ENCODE measurements around the gene PRG3. TPM values are rescaled to one million over a fixed set of nuclear protein-coding genes. Genes with fewer than 3 reads are reported as not detected.

The PRG3 gene
- total and polyA plus RNA-seq, 2 of the 4 experiments (the other 2 are of a cell fraction): not detected

DNA sequence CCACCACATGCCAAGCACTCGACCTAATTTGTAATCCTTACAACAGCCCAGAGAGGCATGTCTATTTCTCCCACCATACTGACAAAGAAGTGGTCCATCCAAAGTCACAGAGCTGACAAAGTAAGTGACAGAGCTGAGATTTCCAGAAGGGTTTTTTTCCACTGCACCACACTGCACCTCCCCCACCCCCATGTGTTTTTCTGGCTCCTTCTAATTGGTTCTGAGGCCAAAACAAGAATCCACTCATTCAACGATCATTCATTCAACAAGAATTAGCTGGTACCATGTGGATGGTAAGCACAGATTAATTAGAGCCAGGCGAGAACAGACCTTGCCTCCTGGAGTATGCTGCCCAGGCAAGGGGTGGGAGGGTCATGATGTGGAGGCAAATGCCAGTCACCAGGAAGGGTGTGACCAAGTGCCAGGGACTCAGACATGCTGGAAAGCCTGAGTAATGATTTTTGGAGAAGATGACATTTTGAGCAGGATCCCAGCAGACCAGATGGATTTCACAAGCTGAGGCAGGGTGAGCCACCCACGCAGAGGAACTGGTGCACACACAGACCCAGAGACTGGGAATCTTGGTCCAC, 24.4 kb upstream of the PRG3 start:
- WGBS, 2 experiments (ENCODE audit: extremely low coverage in 2 of 2, insufficient read length in 1 of 2): 100% methylated on average over 1 of the region's 4 CpGs; no CpG with 5 or more reads in 1 of the 2 experiments

More for the DNA sequence above, 24.4 kb upstream of the PRG3 start:
- Histone ChIP-seq H2AFZ (replicated peaks; ENCODE audit: low read length, poor library complexity) (no peak overlapping the region), H3K4ac (ENCODE audit: low read depth, low read length) (no peak overlapping the region), H3K23ac (ENCODE audit: low read depth, low read length) (no peak overlapping the region), H3K9ac (ENCODE audit: low read depth, low read length) (no peak overlapping the region), H3K36me3 (ENCODE audit: control insufficient read depth, insufficient read depth, low read length) (peaks cover 17% of the 10 kb centered on the region), H3K56ac (ENCODE audit: extremely low read depth, insufficient read depth, low read length) (no peak overlapping the region), H2BK15ac (ENCODE audit: low read depth, low read length) (no peak overlapping the region), H2BK120ac (ENCODE audit: low read depth, low read length) (no peak overlapping the region), H2BK5ac (ENCODE audit: low read depth, low read length, poor library complexity, severe bottlenecking) (no peak overlapping the region), H4K91ac (ENCODE audit: insufficient read depth, low read depth, low read length) (no peak overlapping the region), H3K27me3 (ENCODE audit: control insufficient read depth, insufficient read depth, low read length) (peaks cover 13% of the 10 kb centered on the region; the same call in 1 of the 2 replicates), H3K27ac (ENCODE audit: insufficient read depth, low read length) (no peak overlapping the region), H3K9me1 (ENCODE audit: insufficient read depth, low read length) (no peaks in the 10 kb centered on the region), H3K4me1 (ENCODE audit: control insufficient read depth, insufficient read depth, low read length) (peaks cover 3% of the 10 kb centered on the region; the same call in 1 of the 2 replicates), H3K14ac (replicated peaks; ENCODE audit: low read depth, low read length) (no peak overlapping the region), H2AK9ac (replicated peaks; ENCODE audit: low read depth, low read length, poor library complexity) (no peak overlapping the region), H3K9me3 (ENCODE audit: control insufficient read depth, insufficient read depth, low read length) (no peaks in the 10 kb centered on the region), H4K8ac (ENCODE audit: low read depth in 2 of 2, low read length in 2 of 2) (no peak overlapping the region), H3K18ac (ENCODE audit: low read depth, low read length) (no peak overlapping the region), H2AK5ac (ENCODE audit: low read depth, low read length) (no peak overlapping the region), H3K79me1 (ENCODE audit: low read depth in 1 of 2, low read length in 2 of 2) (no peaks in the 10 kb centered on the region), H2BK20ac (ENCODE audit: low read depth, low read length) (no peak overlapping the region), H3K4me2 (ENCODE audit: low read depth, low read length) (no peak overlapping the region), H3K4me3 (ENCODE audit: insufficient read depth, low read depth, low read length) (no peak overlapping the region), H4K20me1 (ENCODE audit: insufficient read depth, low read length) (no peaks in the 10 kb centered on the region), H4K5ac (ENCODE audit: low read depth, low read length) (no peak overlapping the region)
- BruUV-seq (replicated peaks): no TSS peak
- no peak for ATAC-seq (ENCODE audit: low read depth)
- TF ChIP-seq CEBPB (IDR thresholded peaks at IDR 0.05; ENCODE audit: low read depth, low read length) (no peak), FOS (IDR thresholded peaks at IDR 0.05; ENCODE audit: low read depth, low read length) (no peak), BHLHE40 (IDR thresholded peaks at IDR 0.05; ENCODE audit: low read depth, low read length) (no peak), NFE2L2 (IDR thresholded peaks at IDR 0.05; ENCODE audit: low read depth, low read length) (no peak), POLR2A (IDR thresholded peaks at IDR 0.05; ENCODE audit: low read depth, low read length) (no peak), MXI1 (IDR thresholded peaks at IDR 0.05; ENCODE audit: borderline replicate concordance, low read depth, low read length) (no peak), MAZ (IDR thresholded peaks at IDR 0.05; ENCODE audit: borderline replicate concordance, low read depth, low read length) (no peak), SMC3 (IDR thresholded peaks at IDR 0.05; ENCODE audit: low read depth, low read length) (no peak), MAFK (IDR thresholded peaks at IDR 0.05; ENCODE audit: low read depth, low read length) (no peak), CHD1 (IDR thresholded peaks at IDR 0.05; ENCODE audit: low read depth, low read length) (no peak), RCOR1 (IDR thresholded peaks at IDR 0.05; ENCODE audit: insufficient replicate concordance, low read length) (no peak), RAD21 (IDR thresholded peaks at IDR 0.05; ENCODE audit: low read length) (no peak), RFX5 (IDR thresholded peaks at IDR 0.05; ENCODE audit: low read depth, low read length) (no peak)
- TF ChIP-seq, protein P1, sequence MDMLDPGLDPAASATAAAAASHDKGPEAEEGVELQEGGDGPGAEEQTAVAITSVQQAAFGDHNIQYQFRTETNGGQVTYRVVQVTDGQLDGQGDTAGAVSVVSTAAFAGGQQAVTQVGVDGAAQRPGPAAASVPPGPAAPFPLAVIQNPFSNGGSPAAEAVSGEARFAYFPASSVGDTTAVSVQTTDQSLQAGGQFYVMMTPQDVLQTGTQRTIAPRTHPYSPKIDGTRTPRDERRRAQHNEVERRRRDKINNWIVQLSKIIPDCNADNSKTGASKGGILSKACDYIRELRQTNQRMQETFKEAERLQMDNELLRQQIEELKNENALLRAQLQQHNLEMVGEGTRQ (IDR thresholded peaks at IDR 0.05; ENCODE audit: low read depth, low read length): no peak
- TF ChIP-seq, protein P2, sequence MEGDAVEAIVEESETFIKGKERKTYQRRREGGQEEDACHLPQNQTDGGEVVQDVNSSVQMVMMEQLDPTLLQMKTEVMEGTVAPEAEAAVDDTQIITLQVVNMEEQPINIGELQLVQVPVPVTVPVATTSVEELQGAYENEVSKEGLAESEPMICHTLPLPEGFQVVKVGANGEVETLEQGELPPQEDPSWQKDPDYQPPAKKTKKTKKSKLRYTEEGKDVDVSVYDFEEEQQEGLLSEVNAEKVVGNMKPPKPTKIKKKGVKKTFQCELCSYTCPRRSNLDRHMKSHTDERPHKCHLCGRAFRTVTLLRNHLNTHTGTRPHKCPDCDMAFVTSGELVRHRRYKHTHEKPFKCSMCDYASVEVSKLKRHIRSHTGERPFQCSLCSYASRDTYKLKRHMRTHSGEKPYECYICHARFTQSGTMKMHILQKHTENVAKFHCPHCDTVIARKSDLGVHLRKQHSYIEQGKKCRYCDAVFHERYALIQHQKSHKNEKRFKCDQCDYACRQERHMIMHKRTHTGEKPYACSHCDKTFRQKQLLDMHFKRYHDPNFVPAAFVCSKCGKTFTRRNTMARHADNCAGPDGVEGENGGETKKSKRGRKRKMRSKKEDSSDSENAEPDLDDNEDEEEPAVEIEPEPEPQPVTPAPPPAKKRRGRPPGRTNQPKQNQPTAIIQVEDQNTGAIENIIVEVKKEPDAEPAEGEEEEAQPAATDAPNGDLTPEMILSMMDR (conservative IDR thresholded peaks at IDR 0.05; ENCODE audit: low read depth, low read length): no peak
- TF ChIP-seq, protein P3, sequence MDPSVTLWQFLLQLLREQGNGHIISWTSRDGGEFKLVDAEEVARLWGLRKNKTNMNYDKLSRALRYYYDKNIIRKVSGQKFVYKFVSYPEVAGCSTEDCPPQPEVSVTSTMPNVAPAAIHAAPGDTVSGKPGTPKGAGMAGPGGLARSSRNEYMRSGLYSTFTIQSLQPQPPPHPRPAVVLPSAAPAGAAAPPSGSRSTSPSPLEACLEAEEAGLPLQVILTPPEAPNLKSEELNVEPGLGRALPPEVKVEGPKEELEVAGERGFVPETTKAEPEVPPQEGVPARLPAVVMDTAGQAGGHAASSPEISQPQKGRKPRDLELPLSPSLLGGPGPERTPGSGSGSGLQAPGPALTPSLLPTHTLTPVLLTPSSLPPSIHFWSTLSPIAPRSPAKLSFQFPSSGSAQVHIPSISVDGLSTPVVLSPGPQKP (IDR thresholded peaks at IDR 0.05; ENCODE audit: borderline replicate concordance, low read depth, low read length): no peak
- ChIA-PET POLR2A (ENCODE audit: unreplicated experiment) (no interaction called here), CTCF (no interaction called here)
- DNase-seq: no peak
- dilution Hi-C loops (cut with HindIII; ENCODE audit: low sequenced_read_pairs, unreplicated experiment) (no loop called here), in situ Hi-C loops (cut with MboI; ENCODE audit: low sequenced_read_pairs) (no loop called here), intact Hi-C loops (cut with micrococcal nuclease) (no loop called here)

Data from IMR-90 (cell line).